ENCODE measurements around the gene UBXN11.
"Not testable (repeated sequence)": the region's sequence is repeated elsewhere in the genome, so short reads cannot be mapped to it uniquely, and the experiment has no call there.

Gene UBXN11

DNA sequence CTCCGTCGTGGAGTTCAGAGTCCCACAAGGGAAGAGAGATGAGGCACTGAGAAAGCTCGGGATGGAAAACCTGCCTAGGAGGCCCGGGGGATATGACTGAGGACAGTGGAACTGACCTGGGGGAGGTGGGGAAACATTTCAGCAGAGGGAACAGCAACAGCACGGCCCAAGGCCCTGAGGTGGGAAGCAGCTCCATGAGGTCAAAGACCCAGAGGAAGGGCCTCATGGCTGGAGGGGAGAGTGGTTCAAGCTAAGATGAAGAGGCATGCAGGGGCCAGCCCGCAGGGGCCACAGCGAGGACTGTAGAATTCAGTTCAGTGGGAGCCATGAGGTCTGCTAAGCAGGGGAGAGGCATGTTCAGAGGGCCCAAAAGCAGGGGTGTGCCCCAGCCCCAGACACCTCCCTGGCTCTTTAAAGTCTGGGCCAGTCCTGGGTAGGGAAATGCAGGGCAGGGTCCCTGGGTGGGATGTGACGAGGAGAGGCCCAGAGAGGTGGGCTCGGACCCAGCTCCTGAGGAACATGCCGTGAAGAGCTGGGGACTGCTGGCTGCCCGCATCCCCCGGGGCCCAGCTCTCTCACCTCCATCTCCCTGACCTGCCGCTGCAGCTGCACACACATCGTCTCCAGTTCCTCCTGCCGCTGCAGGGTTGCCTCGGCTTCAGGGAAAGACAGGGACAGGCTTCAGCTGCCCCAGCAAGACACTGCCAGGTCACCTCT is 9.9 kb downstream of the UBXN11 start:
- DNase-seq (ENCODE audit: low read depth), result no peak
- H3K4me3 ChIP-seq (ENCODE audit: control insufficient read depth, low read depth, low read length), result no peak overlapping the region
- TF ChIP-seq, protein P1, sequence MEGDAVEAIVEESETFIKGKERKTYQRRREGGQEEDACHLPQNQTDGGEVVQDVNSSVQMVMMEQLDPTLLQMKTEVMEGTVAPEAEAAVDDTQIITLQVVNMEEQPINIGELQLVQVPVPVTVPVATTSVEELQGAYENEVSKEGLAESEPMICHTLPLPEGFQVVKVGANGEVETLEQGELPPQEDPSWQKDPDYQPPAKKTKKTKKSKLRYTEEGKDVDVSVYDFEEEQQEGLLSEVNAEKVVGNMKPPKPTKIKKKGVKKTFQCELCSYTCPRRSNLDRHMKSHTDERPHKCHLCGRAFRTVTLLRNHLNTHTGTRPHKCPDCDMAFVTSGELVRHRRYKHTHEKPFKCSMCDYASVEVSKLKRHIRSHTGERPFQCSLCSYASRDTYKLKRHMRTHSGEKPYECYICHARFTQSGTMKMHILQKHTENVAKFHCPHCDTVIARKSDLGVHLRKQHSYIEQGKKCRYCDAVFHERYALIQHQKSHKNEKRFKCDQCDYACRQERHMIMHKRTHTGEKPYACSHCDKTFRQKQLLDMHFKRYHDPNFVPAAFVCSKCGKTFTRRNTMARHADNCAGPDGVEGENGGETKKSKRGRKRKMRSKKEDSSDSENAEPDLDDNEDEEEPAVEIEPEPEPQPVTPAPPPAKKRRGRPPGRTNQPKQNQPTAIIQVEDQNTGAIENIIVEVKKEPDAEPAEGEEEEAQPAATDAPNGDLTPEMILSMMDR (IDR thresholded peaks at IDR 0.05; ENCODE audit: control insufficient read depth, insufficient read depth, low read depth, low read length, missing control alignments), result no peak

DNA sequence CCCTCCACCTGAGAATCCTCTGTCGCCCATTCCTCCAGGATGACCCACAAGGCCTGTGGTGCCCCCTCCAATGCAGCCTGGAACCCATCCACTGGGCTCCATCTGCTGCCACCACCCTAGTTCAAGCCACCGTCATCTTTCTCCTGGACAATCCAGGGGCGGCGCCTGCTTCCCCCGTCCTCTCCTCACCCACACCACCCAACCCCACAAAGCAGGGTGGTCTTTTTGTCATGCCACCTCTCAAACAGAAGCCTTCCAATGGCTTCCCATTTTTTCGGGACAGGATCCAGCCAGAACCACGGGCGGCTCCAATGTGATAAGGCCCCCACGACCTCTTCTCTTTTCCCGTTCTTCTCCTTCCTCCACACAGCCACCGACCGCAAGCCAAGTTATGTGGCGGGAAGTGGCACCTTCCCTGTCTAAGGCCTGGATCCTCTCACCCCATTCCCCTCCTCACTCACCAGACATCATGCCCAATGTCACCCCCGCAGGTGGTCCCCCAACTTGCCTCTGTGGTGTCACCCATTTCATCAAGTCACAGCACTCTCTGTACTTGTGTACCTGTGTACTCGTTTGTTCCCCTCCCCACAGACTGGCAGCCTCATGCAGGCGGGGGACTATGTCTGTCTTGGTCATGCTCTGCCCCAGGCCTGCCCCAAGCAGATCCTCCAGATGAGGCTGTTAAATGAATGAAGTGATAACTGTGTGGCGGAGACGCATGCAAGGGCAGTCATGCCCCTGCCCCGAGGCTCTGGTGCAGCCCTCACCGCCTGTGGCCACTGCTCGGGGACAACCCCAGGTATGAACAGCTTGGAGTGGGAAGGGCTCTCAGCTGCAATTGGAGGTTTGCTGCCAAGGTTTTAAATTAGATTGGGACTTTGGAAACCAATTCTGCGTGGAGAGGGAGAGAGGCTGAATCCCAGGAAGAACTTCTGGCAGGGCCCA is 11.0 kb downstream of the UBXN11 start:
- no peak for DNase-seq (ENCODE audit: low read depth)
- no peak overlapping the region for H3K4me3 ChIP-seq (ENCODE audit: control insufficient read depth, low read depth, low read length)
- TF ChIP-seq, protein P1 (IDR thresholded peaks at IDR 0.05; ENCODE audit: control insufficient read depth, insufficient read depth, low read depth, low read length, missing control alignments), result no peak

DNA sequence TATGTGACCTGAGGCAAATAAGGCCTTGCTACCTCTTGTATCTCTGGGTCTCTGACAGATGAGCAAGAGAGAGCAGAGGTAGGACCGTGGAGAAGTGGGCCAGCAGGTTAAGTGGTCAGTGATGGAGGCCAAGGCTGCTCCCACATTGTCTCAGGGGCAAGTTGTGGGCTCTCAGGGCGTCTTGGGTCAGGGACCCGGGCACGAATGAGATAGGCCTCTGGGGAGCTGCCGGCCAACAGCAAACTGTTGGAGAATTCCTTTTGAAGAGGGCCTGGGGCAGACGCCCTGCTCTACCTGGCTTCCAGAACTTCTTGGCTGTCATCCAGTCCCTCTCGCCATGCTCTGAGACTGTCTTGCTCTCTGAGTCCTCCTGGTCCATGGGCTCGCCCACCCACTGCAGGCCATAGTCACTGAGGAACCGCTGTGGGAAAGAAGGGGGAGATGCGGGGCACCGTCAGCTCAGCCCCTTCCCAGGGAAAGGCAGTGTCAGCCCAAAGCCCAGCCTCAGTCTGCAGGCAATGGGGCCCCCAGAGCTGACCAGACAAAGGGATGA is 12.4 kb downstream of the UBXN11 start:
- no peak overlapping the region for H3K4me3 ChIP-seq (ENCODE audit: control insufficient read depth, low read depth, low read length)
- no peak for DNase-seq (ENCODE audit: low read depth)
- TF ChIP-seq, protein P1 (IDR thresholded peaks at IDR 0.05; ENCODE audit: control insufficient read depth, insufficient read depth, low read depth, low read length, missing control alignments), result no peak

DNA sequence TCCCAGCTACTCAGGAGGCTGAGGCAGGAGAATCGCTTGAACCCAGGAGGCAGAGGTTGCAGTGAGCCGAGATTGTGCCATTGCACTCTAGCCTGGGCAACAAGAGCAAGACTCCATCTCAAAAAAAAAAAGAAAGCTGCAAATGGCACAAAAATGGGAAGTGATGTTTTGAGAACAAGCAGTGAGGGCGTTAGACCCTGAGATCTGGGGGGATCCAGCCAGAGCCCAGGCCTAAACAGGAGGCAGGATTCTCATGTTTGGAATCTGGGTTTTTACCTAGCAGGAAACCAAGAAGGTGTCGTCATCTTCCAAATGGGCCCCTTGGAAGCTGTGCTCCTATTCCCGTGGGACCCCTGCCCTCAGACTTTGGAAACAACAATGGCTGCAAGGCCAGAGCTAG is 13.7 kb downstream of the UBXN11 start:
- not testable (repeated sequence) for H3K4me3 ChIP-seq (ENCODE audit: control insufficient read depth, low read depth, low read length); DNase-seq (ENCODE audit: low read depth)

DNA sequence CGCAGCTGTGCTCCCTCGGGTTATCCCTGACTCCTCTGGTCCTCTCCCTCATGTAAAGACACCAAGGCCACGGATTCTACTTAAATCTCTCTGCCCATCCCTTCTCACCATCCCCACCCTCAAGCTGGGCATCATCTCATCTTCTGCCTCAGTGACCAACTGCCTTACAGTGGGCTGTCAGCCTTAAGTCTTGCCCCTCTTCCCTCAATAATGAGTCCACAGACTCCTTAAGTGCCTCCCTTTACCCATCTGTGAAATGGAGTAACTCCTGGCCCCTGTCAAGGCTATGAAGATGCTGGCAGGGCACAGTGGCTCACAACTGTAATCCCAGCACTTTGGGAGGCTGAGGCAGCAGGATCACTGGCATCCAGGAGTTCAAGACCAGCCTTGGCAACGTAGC is 14.5 kb downstream of the UBXN11 start:
- H3K4me3 ChIP-seq (ENCODE audit: control insufficient read depth, low read depth, low read length), result no peak overlapping the region
- TF ChIP-seq, protein P1 (IDR thresholded peaks at IDR 0.05; ENCODE audit: control insufficient read depth, insufficient read depth, low read depth, low read length, missing control alignments), result no peak
- no peak for DNase-seq (ENCODE audit: low read depth)

DNA sequence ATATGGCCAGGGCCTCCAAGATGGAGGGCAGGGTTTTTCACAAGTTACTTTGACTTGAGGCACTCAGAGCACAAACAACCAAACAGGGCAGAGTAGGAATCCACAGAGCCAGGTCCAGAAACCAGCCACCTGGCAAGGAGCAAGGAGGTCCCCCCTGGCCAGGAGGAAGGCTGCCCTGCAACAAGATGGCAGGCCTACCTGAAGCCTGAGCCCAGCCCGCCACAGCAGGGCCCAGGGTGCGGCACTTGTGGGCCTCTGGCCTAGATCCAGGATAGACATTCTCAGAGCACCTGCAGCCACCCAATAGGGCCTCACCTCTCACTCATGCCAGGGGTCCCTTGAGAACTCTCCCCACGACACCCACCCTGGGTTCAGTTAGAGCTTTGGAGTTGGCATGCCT is 15.0 kb downstream of the UBXN11 start:
- no peak for DNase-seq (ENCODE audit: low read depth)
- TF ChIP-seq, protein P1 (IDR thresholded peaks at IDR 0.05; ENCODE audit: control insufficient read depth, insufficient read depth, low read depth, low read length, missing control alignments), result no peak
- no peak overlapping the region for H3K4me3 ChIP-seq (ENCODE audit: control insufficient read depth, low read depth, low read length)

DNA sequence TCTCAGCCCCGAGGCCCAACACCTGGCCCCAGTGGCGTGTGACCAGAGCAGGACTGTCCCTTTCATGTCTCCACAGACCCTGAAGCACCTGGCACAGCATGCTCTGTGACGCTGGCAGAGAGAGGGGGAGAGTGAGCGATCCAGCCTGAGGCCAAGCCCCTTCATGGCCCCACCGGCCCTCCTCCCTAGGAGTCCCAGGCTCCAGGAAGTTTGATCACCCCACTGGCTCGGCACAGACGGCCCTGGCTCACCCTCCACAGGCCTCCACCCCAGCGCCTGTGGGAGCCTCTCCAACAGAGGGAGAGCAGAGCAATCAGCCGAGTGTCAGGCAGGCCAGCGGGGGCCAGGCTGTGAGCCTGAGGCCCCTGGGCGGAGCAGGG is 15.6 kb downstream of the UBXN11 start:
- TF ChIP-seq, protein P1 (IDR thresholded peaks at IDR 0.05; ENCODE audit: control insufficient read depth, insufficient read depth, low read depth, low read length, missing control alignments), result no peak
- no peak overlapping the region for H3K4me3 ChIP-seq (ENCODE audit: control insufficient read depth, low read depth, low read length)
- no peak for DNase-seq (ENCODE audit: low read depth)
